Neuronal stem cell (in vitro differentiated cells): ENCODE data around the gene OVOL1.

Experiments used
- DNase-seq: peaks from one replicate; pipeline ENCODE4 v3.0.0-alpha.2; 2013; ENCODE audit warnings: low spot score
- H2AFZ ChIP-seq: one replicate; pipeline ENCODE4 v1.6.1; 2013; ENCODE audit warnings: mild to moderate bottlenecking, low read length, inconsistent platforms
- H2AK5ac ChIP-seq: 2 replicates; pipeline ENCODE4 v1.6.1; 2013; ENCODE audit warnings: low read depth, mild to moderate bottlenecking, inconsistent platforms, low read length, moderate library complexity, mixed read lengths
- H2BK120ac ChIP-seq: 2 replicates; pipeline ENCODE4 v1.6.1; 2013; ENCODE audit warnings: low read depth, mild to moderate bottlenecking, inconsistent platforms, low read length, moderate library complexity, mixed read lengths
- H2BK12ac ChIP-seq: one replicate; pipeline ENCODE4 v1.6.1; 2013; ENCODE audit warnings: low read length, inconsistent platforms
- H2BK15ac ChIP-seq: 2 replicates; pipeline ENCODE4 v1.6.1; 2013; ENCODE audit warnings: mild to moderate bottlenecking, low read length, inconsistent platforms, mixed read lengths
- H2BK5ac ChIP-seq: one replicate; pipeline ENCODE4 v1.6.1; 2013; ENCODE audit warnings: inconsistent platforms, mild to moderate bottlenecking, low read length, moderate library complexity
- H3K14ac ChIP-seq: one replicate; pipeline ENCODE4 v1.6.1; 2013; ENCODE audit warnings: low read length, inconsistent platforms
- H3K18ac ChIP-seq: 2 replicates; pipeline ENCODE4 v1.6.1; 2013; ENCODE audit warnings: low read length, inconsistent platforms
- H3K23ac ChIP-seq: 2 replicates; pipeline ENCODE4 v1.6.1; 2013; ENCODE audit warnings: low read depth, mild to moderate bottlenecking, mixed read lengths, low read length, inconsistent platforms; ENCODE audit not compliant: poor library complexity
- H3K27ac ChIP-seq: replicated peaks from 3 replicates; pipeline ENCODE4 v1.5.1; 2013; ENCODE audit warnings: low read length, inconsistent platforms
- H3K27me3 ChIP-seq, 3 experiments: 2 replicates each; pipeline ENCODE4 v1.6.1; 2013; ENCODE audit warnings: low read length in 3 of 3, mild to moderate bottlenecking in 2 of 3, inconsistent platforms in 1 of 3, low read depth in 1 of 3, mixed read lengths in 1 of 3, moderate library complexity in 1 of 3; ENCODE audit not compliant: control insufficient read depth in 3 of 3, insufficient read depth in 3 of 3
- H3K36me3 ChIP-seq, 2 donors: replicated peaks in 1 of 2; 2 replicates each; pipeline ENCODE4 v1.6.1; 2013; ENCODE audit warnings: low read length in 2 of 2; ENCODE audit not compliant: control insufficient read depth in 2 of 2, insufficient read depth in 2 of 2
- H3K4ac ChIP-seq: 2 replicates; pipeline ENCODE4 v1.6.1; 2013; ENCODE audit warnings: inconsistent platforms, mild to moderate bottlenecking, low read length, moderate library complexity
- H3K4me1 ChIP-seq, 2 donors: 1 replicate in 1 of 2; 2 replicates in 1 of 2; pipeline ENCODE4 v1.6.1; 2013; ENCODE audit warnings: low read length in 2 of 2, low read depth in 1 of 2; ENCODE audit not compliant: control insufficient read depth in 2 of 2, insufficient read depth in 1 of 2
- H3K4me2 ChIP-seq: one replicate; pipeline ENCODE4 v1.6.1; 2013; ENCODE audit warnings: mild to moderate bottlenecking, low read length, inconsistent platforms; ENCODE audit not compliant: insufficient read depth, poor library complexity, severe bottlenecking
- H3K4me3 ChIP-seq, 2 donors: 2 replicates each; pipeline ENCODE4 v1.5.1; 2013; ENCODE audit warnings: low read length in 2 of 2, mild to moderate bottlenecking in 2 of 2, inconsistent platforms in 1 of 2, moderate library complexity in 1 of 2
- H3K79me1 ChIP-seq: one replicate; pipeline ENCODE4 v1.6.1; 2013; ENCODE audit warnings: low read depth, mild to moderate bottlenecking, inconsistent platforms, low read length, moderate library complexity
- H3K9ac ChIP-seq: one replicate; pipeline ENCODE4 v1.6.1; 2013; ENCODE audit warnings: mild to moderate bottlenecking, low read depth, low read length, inconsistent platforms; ENCODE audit not compliant: poor library complexity
- H3K9me3 ChIP-seq, 2 donors: replicated peaks in 1 of 2; 2 replicates each; pipeline versions ENCODE3 to v1.6.1; 2013; ENCODE audit warnings: low read length in 2 of 2, mild to moderate bottlenecking in 2 of 2, inconsistent platforms in 1 of 2, low read depth in 1 of 2, mixed read lengths in 1 of 2, moderate library complexity in 1 of 2; ENCODE audit not compliant: control insufficient read depth in 2 of 2, insufficient read depth in 1 of 2
- H4K8ac ChIP-seq: one replicate; pipeline ENCODE4 v1.6.1; 2013; ENCODE audit warnings: low read depth, mild to moderate bottlenecking, inconsistent platforms, low read length, moderate library complexity
- H4K91ac ChIP-seq: one replicate; pipeline ENCODE4 v1.6.1; 2013; ENCODE audit warnings: low read length, low read depth, mild to moderate bottlenecking, inconsistent platforms; ENCODE audit not compliant: poor library complexity
- WGBS, 2 donors: extraction: QIAGEN DNeasy Blood & Tissue Kit; methylation state at CpG; one replicate each; pipeline ENCODE4 v1.1.7; 2013; ENCODE audit warnings: missing lambda C conversion rate in 2 of 2, mixed read lengths in 1 of 2; ENCODE audit not compliant: insufficient read length in 2 of 2, insufficient replicate concordance in 1 of 2; ENCODE audit errors: extremely low coverage in 2 of 2; 5-methylcytosine and 5-hydroxymethylcytosine counted together

OVOL1 gene

GRCh38 chr11:65777241-65777640 is 9.6 kb upstream of the OVOL1 start:
- H3K9ac ChIP-seq, result no peak overlapping the region
- H3K4me3 ChIP-seq, result no peak overlapping the region
- peaks cover 6 to 18% of the 10 kb centered on the region in 2 donors for H3K36me3 ChIP-seq
- H2BK12ac ChIP-seq, result no peak overlapping the region
- H2BK5ac ChIP-seq, result no peak overlapping the region
- no peak overlapping the region for H3K18ac ChIP-seq
- H3K4me2 ChIP-seq, result no peak overlapping the region
- no peak overlapping the region for H2BK120ac ChIP-seq
- H3K4me1 ChIP-seq, result peaks cover 0 to 4% of the 10 kb centered on the region in 2 donors
- no peak overlapping the region for H3K23ac ChIP-seq
- H4K91ac ChIP-seq, result no peak overlapping the region
- no peak overlapping the region for H3K14ac ChIP-seq
- no peak overlapping the region for H2AK5ac ChIP-seq
- H3K79me1 ChIP-seq, result peaks cover 17% of the 10 kb centered on the region
- H3K27ac ChIP-seq, result no peak overlapping the region
- no CpG with 5 or more reads among the region's 8 CpGs for WGBS, 2 donors
- H3K9me3 ChIP-seq, result no peaks in the 10 kb centered on the region
- H4K8ac ChIP-seq, result no peak overlapping the region
- no peak overlapping the region for H2AFZ ChIP-seq
- no peak overlapping the region for H3K4ac ChIP-seq
- H2BK15ac ChIP-seq, result no peak overlapping the region
- DNase-seq, result no peak
- H3K27me3 ChIP-seq, result peaks cover 0 to 10% (median 5%) of the 10 kb centered on the region in 3 experiments

GRCh38 chr11:65777821-65778361 is 9.0 kb upstream of the OVOL1 start:
- peaks cover 17% of the 10 kb centered on the region for H3K79me1 ChIP-seq
- peaks cover 0 to 4% of the 10 kb centered on the region in 2 donors for H3K4me1 ChIP-seq
- no peak overlapping the region for H2BK15ac ChIP-seq
- peaks cover 6 to 18% of the 10 kb centered on the region in 2 donors for H3K36me3 ChIP-seq
- no peak overlapping the region for H2AFZ ChIP-seq
- DNase-seq, result no peak
- H2BK5ac ChIP-seq, result no peak overlapping the region
- no peak overlapping the region for H3K4me2 ChIP-seq
- H3K9me3 ChIP-seq, result no peaks in the 10 kb centered on the region
- no peak overlapping the region for H3K9ac ChIP-seq
- no peak overlapping the region for H2BK12ac ChIP-seq
- H3K18ac ChIP-seq, result no peak overlapping the region
- H4K8ac ChIP-seq, result no peak overlapping the region
- no peak overlapping the region for H3K4ac ChIP-seq
- H2AK5ac ChIP-seq, result peak overlapping the region; percentile 37
- H3K4me3 ChIP-seq, result no peak overlapping the region
- no peak overlapping the region for H2BK120ac ChIP-seq
- WGBS, 2 donors, result no CpG with 5 or more reads among the region's 23 CpGs
- no peak overlapping the region for H4K91ac ChIP-seq
- peaks cover 0 to 16% (median 6%) of the 10 kb centered on the region in 3 experiments for H3K27me3 ChIP-seq
- no peak overlapping the region for H3K14ac ChIP-seq
- no peak overlapping the region for H3K23ac ChIP-seq
- H3K27ac ChIP-seq, result no peak overlapping the region

GRCh38 chr11:65778431-65778900 is 8.4 kb upstream of the OVOL1 start:
- no peak overlapping the region for H3K14ac ChIP-seq
- H2AFZ ChIP-seq, result no peak overlapping the region
- H2AK5ac ChIP-seq, result peak overlapping the region; percentile 37
- DNase-seq, result no peak
- H3K4me1 ChIP-seq, result peaks cover 0 to 4% of the 10 kb centered on the region in 2 donors
- peaks cover 0 to 22% (median 8%) of the 10 kb centered on the region in 3 experiments for H3K27me3 ChIP-seq
- H3K79me1 ChIP-seq, result peaks cover 17% of the 10 kb centered on the region
- H4K8ac ChIP-seq, result no peak overlapping the region
- no peak overlapping the region for H2BK15ac ChIP-seq
- peak overlapping the region; percentile 2 for H3K4me2 ChIP-seq
- H3K23ac ChIP-seq, result no peak overlapping the region
- H2BK120ac ChIP-seq, result no peak overlapping the region
- H3K36me3 ChIP-seq, result peaks cover 6 to 18% of the 10 kb centered on the region in 2 donors
- H4K91ac ChIP-seq, result no peak overlapping the region
- no peak overlapping the region for H3K18ac ChIP-seq
- no peak overlapping the region for H3K4ac ChIP-seq
- no CpG with 5 or more reads among the region's 20 CpGs for WGBS, 2 donors
- peak overlapping the region; percentile 60 for H3K9ac ChIP-seq
- H3K4me3 ChIP-seq, result no peak overlapping the region
- no peaks in the 10 kb centered on the region for H3K9me3 ChIP-seq
- H2BK12ac ChIP-seq, result no peak overlapping the region
- peak overlapping the region; percentile 75 for H2BK5ac ChIP-seq
- no peak overlapping the region for H3K27ac ChIP-seq

- Histone ChIP-seq H3K27ac (no peak overlapping the region), H3K14ac (peak overlapping the region; percentile 82), H3K18ac (peak overlapping the region; percentile 93), H4K91ac (peak overlapping the region; percentile 72), H2BK12ac (peak overlapping the region; percentile 90), H2AFZ (no peak overlapping the region), H3K27me3 (peaks cover 0 to 27% (median 10%) of the 10 kb centered on the region in 3 experiments), H2AK5ac (peak overlapping the region; percentile 99), H3K4me1 (peaks cover 4% of the 10 kb centered on the region in 2 donors), H3K79me1 (peaks cover 17% of the 10 kb centered on the region), H3K9ac (peak overlapping the region; percentile 53), H3K9me3 (no peaks in the 10 kb centered on the region), H2BK5ac (peak overlapping the region; percentile 75), H2BK120ac (peak overlapping the region; percentile 61), H3K4ac (peak overlapping the region; percentile 76), H3K23ac (peak overlapping the region; percentile 98), H3K36me3 (peaks cover 6 to 18% of the 10 kb centered on the region in 2 donors), H3K4me3 (peak overlapping the region; percentile 31 to 54), H4K8ac (no peak overlapping the region), H2BK15ac (peak overlapping the region; percentile 97), H3K4me2 (peak overlapping the region; percentile 83)
- WGBS, 2 donors, result no CpG with 5 or more reads among the region's 25 CpGs
- no peak for DNase-seq
These were observed 7.8 kb upstream of the OVOL1 start for GRCh38 chr11:65778901-65779668.
